C4-2B (cell line): ENCODE measurements around the gene RUFY4.

Source experiments
- H3K27ac ChIP-seq: fragments of 450-650 bp; 2 replicates; pipeline ENCODE4 v1.5.1; 2017
- ZFX ChIP-seq: fragments of 450-650 bp; IDR thresholded peaks from 2 replicates; pipeline ENCODE4 v1.6.1; 2017
- TF ChIP-seq, protein P1 (sequence below): fragments of 450-650 bp; conservative IDR thresholded peaks from 2 replicates; pipeline ENCODE4 v1.5.1; 2017; ENCODE audit warnings: mild to moderate bottlenecking

Gene RUFY4

DNA sequence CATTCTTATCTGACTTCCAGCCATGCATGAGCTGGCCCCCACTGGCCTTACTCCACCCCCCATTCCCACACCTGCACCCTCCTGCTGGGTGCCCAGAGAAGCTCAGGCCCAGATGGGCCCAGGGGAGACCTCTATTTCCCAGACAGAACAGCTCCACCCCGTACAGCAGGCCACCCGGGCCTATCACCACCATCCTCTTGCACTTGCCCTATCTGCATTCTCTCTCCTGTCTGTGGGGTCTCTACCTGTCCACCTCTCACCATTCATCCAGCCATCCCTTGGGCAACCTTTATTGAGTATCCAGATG is 40.9 kb upstream of the RUFY4 start:
- no peak overlapping the region; the same call in 1 of the 2 replicates for H3K27ac ChIP-seq
- TF ChIP-seq, protein P1, sequence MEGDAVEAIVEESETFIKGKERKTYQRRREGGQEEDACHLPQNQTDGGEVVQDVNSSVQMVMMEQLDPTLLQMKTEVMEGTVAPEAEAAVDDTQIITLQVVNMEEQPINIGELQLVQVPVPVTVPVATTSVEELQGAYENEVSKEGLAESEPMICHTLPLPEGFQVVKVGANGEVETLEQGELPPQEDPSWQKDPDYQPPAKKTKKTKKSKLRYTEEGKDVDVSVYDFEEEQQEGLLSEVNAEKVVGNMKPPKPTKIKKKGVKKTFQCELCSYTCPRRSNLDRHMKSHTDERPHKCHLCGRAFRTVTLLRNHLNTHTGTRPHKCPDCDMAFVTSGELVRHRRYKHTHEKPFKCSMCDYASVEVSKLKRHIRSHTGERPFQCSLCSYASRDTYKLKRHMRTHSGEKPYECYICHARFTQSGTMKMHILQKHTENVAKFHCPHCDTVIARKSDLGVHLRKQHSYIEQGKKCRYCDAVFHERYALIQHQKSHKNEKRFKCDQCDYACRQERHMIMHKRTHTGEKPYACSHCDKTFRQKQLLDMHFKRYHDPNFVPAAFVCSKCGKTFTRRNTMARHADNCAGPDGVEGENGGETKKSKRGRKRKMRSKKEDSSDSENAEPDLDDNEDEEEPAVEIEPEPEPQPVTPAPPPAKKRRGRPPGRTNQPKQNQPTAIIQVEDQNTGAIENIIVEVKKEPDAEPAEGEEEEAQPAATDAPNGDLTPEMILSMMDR = no peak
- no peak for TF ChIP-seq ZFX

DNA sequence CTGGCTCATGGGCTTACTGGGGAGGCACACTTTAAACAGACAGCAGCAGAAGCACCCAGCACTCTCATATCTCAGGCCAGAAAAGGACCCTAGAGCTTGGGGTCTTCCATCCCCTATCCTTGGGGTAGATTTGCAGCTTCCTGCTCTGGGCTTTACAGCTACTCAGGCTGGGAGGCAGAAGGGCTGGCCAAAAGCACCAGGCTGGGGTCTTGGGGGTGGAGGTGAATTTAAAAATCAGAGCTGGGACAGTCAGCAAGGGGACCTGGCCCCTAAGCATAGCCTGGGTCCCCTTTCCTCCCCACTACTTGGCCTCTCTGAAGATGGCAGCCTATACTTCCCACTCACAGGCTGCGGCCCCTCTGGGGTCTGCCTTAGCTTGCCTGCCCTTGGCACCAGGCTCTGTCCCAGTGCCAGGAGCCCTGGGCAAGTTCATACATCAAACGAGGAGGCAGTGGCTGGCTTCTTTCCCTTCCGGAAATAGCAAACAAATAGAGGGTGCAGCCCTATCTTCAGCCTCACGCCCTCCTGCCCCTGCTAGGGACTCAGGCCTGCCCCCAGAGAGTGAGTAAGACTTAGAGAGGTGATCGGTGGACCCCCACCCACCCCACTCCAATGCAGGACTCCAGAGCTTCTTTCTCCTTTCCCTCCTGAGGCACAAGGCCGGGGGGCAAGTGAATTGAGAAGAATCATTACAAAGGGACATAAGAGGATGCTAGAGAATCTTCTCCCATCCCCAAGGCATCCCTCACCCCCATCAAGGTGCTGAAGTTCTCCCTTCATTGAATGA is 40.3 kb upstream of the RUFY4 start:
- TF ChIP-seq ZFX = no peak
- TF ChIP-seq, protein P1 = no peak
- no peak overlapping the region for H3K27ac ChIP-seq

DNA sequence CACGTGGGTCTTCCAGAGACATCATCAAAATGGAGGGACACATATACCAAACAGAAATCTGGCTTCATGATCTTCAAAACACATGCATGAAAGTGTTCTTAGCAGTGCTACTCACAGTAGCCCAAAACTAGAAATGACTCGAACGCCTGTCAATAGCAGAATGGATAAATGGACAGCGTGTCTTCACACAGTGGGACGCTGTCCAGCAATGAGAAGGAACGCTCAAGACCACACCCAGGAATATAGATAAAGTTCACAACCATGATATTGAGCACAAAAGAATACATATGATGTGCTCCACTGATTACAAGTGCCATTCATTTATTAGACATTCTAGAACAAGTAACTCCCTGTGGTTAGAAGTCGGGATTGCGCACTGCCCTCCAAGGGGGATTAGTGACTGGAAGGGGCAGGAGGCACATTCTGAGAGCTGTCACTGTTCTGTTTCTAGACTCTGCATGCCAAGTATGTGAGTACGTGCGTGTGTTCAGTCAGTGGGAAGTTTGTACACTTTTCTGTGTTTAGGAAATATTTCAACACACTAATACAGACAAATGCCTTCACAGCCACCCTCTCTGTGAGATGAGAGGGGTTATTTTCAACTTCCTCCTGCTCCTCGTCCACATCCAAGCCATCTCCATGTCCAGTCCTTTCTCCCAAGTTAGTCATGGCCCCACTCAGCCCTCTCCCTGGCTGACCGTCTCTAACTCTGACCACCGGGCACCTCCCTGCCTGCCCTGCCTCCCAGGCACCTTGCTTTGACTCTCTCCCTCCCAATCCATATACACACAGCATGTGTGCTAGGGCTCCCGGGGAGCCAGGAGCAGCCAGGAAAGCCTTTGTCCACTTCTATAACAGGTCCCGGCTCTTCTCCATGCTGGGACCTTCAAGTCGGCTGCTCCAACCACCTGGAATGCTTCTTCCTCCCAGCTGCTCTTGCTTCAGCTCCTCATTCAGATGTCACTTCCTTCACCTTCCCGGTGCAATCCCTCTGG is 39.4 kb upstream of the RUFY4 start:
- TF ChIP-seq ZFX = no peak
- TF ChIP-seq, protein P1 = no peak
- no peak overlapping the region for H3K27ac ChIP-seq

DNA sequence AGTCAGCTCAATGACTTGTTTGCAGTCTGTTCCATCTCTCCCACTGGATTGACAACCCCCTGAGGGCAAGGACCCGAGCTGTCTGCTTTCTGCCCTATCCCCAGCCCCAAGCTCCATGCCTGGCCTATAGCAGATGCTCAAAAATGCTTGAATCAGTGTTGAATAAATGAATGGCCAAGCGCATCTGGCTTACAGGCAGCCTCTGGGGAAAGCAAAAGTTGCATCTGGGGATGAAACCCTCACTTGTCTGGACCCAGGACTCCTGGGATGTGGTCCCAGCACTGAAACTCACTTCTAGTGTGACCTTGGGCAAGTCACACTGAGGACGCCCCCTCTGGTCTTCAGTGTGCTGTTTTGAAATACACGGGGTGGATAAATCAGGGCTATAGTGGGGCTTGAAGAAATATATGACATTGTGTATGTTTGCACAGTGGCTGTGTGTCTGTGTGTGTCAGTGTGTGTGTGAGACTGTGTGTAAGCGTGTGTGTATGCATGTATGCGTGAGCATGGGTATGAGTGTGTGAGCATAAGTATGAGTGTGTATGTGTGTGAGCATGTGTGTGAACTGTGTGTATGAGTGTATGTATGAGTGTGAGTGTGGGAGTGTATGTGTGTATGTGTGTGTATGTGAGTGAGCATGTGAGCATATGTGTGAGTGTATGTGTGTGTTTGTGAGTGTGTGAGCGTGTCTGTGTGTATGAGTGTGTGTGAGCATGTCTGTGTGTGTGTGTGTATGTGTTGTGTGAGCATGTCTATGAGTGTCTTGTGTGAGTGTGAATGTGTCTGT is 38.5 kb upstream of the RUFY4 start:
- no peak for TF ChIP-seq ZFX
- TF ChIP-seq, protein P1 = no peak
- no peak overlapping the region for H3K27ac ChIP-seq

DNA sequence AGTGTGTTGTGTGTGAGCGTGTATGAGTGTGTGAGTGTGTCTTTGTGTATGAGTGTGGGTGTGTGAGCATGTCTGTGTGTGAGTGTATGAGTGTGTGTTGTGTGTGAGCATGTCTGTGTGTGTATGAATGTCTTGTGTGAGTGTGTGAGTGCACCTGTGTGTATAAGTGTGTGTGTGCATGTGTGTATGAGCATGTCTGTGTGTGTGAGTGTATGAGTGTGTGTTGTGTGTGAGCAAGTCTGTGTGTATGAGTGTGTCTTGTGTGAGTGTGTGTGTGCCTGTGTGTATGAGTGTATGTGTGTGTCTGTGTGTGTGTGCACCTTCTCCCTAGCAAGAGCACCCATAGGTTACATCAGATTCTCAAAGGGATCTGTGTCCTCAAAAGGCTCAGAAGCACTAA is 37.8 kb upstream of the RUFY4 start:
- H3K27ac ChIP-seq = no peak overlapping the region
- TF ChIP-seq, protein P1 = no peak
- TF ChIP-seq ZFX = no peak

DNA sequence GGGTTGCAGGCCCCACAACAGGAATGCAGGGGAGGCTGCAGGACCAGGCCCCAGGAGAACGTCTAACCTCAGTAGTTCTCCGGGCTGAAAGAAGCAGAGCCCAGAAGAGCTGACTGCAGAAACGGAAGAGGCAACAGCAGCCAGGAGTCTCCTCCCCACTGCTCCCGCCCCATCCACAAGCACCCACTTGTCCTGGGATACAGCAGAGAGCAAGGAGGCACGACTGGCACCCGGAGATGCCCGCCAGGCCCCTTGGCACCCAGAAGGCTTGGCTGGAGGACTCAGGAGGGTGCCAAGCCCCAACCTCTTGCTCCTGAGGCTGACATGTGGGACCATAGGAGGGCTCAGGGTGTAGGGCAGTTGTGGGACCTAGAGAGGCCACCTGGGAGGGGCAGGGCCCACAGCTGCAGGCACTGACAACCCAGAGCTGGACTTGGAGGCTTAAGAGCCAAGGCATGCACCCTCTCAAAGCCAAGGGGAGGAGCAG is 37.2 kb upstream of the RUFY4 start:
- TF ChIP-seq, protein P1 = no peak
- no peak for TF ChIP-seq ZFX
- no peak overlapping the region for H3K27ac ChIP-seq
